ENCODE results near the gene DEPDC7.

DNA sequence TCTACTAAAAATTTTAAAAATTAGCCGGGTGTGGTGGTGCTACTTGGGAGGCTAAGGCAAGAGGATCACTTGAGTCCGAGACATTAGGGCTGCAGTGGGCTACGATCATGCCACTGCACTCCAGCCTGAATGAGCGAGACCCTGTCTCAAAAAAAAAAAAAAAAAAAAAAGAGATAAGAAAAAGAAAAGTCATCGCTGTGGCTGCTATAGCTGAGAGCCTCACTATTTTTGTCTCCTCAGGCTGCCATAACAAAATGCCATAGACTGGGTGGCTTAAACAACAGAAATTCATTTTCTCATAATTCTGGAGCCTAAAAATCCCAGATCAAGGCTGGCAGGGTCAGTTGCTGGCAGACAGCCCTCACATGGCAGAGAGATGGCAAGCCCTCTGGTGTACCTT, 30.1 kb upstream of the DEPDC7 start:
- TF ChIP-seq, protein P1, sequence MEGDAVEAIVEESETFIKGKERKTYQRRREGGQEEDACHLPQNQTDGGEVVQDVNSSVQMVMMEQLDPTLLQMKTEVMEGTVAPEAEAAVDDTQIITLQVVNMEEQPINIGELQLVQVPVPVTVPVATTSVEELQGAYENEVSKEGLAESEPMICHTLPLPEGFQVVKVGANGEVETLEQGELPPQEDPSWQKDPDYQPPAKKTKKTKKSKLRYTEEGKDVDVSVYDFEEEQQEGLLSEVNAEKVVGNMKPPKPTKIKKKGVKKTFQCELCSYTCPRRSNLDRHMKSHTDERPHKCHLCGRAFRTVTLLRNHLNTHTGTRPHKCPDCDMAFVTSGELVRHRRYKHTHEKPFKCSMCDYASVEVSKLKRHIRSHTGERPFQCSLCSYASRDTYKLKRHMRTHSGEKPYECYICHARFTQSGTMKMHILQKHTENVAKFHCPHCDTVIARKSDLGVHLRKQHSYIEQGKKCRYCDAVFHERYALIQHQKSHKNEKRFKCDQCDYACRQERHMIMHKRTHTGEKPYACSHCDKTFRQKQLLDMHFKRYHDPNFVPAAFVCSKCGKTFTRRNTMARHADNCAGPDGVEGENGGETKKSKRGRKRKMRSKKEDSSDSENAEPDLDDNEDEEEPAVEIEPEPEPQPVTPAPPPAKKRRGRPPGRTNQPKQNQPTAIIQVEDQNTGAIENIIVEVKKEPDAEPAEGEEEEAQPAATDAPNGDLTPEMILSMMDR (IDR thresholded peaks at IDR 0.05): no peak
- TF ChIP-seq POLR2A (IDR thresholded peaks at IDR 0.05): no peak

Data from testis (tissue), 2 donors.